GM21717 (cell line): ENCODE measurements around the gene ADARB1.
"Not testable (repeated sequence)": the region's sequence is repeated elsewhere in the genome, so short reads cannot be mapped to it uniquely, and the experiment has no call there.

Source experiments
- ATAC-seq: cut with Tn5 transposase; IDR thresholded peaks from one replicate; pipeline ENCODE4 v1.9.1; 2021; ENCODE audit warnings: mild to moderate bottlenecking, moderate library complexity; ENCODE audit not compliant: unreplicated experiment

The ADARB1 gene

DNA sequence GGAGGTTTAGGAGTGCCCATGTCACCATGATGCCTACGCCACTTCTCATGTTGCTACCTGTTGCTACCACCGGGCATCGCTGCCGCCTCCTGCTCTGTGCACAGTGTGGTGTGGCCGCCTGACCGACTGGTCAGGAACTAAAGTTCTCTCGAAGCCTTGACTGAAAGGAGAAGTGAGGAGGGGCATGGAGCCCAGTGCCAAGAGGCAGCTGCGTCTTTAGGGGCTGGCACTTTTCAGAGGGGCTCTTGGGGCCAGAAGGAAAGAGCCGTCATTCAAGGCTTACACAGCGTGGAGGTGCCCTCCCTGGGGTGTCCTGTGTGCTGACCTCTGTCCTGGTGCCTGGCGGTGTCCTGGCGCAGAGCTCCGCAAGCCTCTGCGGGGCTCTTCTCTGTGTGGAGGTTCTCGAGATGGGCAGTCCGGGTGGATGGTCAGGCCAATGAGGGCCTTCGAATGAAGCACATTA lies 57.2 kb downstream of the ADARB1 start:
- ATAC-seq: no peak

- no peak for ATAC-seq
Observed at GRCh38 chr21:45132841-45133573, 58.6 kb downstream of the ADARB1 start.

DNA sequence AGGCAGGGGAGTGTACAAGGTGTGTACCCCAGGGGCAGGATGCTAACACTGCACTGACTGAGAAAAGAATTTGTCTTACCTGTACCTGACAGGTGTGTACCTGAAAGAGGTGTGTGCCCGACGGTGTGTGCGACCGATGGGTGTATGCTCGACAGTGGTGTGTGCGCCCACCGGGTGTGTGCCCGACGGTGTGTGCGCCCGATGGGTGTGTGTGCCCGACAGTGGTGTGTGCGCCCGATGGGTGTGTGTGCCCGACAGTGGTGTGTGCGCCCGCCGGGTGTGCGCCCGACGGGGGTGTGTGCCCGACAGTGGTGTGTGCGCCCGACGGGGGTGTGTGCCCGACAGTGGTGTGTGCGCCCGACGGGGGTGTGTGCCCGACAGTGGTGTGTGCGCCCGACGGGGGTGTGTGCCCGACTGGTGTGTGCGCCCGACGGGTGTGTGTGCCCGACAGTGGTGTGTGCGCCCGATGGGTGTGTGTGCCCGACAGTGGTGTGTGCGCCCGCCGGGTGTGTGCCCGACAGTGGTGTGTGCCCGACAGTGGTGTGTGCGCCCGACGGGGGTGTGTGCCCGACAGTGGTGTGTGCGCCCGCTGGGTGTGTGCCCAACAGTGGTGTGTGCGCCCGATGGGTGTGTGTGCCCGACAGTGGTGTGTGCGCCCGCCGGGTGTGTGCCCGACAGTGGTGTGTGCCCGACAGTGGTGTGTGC lies 59.3 kb downstream of the ADARB1 start:
- not testable (repeated sequence) for ATAC-seq

GRCh38 chr21:45134279-45135076 lies 60.1 kb downstream of the ADARB1 start:
- no peak for ATAC-seq

DNA sequence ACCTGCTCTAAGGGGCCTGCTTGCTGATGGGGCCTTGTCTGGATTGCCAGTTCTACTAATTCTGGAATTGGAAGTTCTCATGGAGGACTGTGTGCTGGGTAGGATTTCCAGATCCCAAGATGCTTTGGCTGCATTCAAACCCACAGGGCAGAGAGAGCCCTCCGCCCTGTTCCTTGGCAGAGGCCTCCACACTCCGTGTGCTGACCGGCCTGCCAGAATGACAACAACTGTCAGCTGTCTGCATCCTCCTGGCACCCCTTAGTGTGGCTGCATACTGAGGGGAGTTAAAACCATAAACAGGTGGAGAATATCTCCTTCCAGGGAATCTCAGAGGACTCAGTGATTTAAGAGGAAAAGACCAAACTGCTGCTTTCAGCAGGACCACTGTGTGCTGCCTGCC lies 60.7 kb downstream of the ADARB1 start:
- no peak for ATAC-seq

DNA sequence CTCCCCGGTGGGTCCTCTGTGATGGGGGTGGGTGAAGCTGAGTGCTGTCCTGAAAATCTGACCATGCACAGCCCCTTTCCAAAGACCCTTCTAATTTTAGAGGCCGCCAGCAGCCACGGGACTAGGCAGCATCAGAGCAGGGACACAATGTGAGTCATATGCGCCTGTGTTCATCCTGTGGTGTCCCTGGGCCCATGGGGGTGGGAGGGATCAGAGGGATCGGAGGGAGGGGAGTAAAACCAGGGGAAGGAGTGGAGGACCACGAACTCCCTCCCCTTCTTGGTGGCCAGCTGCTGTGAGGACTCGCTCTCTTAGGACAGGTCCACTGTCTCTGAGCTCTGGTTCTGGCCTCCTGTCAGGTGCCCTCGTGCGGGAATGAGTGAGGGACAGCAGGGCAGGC lies 61.5 kb downstream of the ADARB1 start:
- no peak for ATAC-seq

- no peak for ATAC-seq
Observed at GRCh38 chr21:45136500-45136899, 62.1 kb downstream of the ADARB1 start.

DNA sequence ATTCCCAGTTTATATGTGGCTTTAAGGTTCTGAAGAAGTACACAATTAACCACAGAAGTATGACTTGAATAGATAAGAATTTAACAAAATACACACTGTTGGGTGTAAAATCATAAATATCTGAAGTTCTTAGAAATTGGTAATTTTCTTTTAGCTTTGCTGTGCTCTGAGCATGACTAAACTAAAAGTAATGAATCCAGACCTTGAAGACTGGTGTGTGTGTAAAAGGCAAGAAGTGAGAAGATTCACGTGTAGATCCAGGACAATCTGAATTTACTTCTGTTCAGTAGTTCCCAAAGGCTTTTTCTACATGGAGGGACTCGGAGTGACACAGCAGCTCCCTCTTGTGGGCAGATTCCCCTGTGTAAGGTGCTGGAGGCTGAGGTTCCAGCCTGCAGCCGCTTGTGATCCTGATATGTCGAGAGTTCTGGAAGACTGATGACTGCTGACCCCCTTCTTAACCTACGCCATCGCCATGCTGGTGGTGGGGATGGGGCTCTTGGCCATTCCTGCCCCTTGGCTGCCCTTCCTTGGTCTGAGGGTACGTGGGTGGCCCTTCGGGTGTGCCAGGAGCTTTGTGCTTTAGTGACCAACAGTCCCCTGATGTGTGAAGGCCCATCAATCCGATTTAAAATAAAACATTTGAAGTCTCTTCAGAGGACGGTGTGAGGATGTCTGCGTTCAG lies 62.7 kb downstream of the ADARB1 start:
- ATAC-seq: no peak

DNA sequence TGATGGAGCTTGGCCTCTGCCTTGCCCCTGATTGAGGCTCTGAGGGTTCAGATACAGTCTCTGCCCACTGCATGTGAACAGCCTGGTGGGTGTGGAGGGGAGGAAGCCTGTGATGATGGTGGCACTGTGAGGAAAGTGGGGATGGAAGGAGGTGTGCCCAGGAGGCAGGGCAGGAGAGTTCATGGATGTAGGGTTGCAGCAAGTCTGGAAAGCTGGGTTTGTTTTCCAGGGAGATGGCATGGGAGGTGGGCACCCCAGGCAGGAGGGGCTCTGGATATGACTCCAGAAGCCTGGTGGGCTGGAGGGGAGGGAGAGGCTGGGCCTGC lies 63.2 kb downstream of the ADARB1 start:
- no peak for ATAC-seq

DNA sequence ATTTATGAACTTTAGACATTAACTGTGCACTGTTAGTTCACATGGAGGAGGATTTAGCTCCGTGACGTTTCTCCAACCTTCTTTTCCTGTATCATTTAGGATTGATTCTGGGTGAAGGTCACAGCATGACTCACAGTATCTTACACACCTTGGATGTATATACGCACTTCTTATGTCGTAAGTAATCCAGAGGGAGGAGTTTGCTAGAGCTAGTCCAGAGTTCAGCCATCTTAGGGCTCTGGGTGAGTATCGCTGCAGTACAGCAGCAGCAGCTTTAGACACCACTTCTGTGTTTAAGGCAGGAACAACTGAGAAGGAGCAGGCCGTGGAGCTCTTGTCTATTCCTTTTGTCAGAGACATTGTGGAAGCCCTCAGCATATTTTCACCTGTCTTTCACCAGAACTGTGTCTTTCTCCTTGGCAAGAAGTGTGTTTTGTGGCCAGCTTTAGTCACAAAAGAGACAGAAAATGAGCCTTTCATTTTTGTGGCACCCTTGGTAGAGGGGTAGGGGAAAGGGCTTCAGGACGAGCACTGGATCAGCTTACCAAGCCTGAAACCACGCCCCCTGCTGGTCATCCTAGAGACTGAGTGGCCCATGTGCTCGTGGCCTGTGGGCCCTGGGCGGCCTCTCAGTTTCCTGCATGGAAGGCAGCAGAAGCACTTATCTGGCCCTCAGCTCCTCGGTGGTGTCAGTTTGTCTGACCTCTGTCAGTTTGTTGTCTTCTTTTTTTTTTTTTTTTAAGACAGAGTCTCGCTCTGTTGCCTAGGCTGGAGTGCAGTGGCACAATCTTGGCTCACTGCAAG lies 64.0 kb downstream of the ADARB1 start:
- no peak for ATAC-seq

DNA sequence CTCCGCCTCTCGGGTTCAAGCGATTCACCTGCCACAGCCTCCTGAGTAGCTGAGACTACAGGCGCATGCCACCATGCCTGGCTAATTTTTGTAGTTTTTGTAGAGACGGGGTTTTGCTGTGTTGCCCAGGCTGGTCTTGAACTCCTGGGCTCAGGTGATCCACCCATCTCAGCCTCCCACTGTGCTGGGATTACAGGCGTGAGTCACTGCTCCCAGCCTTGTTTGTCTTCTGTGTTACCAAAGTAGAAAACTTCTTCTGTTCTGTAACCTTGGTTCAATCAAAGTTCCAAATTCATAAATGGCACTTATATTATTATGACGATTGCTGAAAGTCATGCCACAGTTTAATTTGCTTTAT lies 64.6 kb downstream of the ADARB1 start:
- not testable (repeated sequence) for ATAC-seq

DNA sequence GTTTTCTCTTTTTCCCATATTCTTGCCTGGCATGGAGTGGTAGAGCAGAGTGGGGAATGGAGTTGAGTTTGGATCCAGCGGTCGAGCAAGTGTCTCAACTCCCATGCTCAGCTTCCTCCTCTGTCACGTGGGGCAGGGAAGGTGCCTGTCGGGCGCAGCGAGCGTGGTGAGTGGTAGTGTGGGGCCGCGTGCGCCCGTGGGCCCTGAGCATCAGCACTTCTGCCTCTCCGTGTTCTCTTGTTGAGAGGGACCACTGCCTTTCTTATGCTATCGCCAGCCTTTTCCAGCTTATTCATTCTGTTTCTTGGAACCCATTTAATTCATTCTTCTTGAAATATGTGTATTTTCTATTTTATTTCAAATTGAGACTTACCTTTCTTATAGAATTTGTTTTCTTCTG lies 65.1 kb downstream of the ADARB1 start:
- no peak for ATAC-seq

GRCh38 chr21:45140346-45140940 lies 66.1 kb downstream of the ADARB1 start:
- no peak for ATAC-seq

DNA sequence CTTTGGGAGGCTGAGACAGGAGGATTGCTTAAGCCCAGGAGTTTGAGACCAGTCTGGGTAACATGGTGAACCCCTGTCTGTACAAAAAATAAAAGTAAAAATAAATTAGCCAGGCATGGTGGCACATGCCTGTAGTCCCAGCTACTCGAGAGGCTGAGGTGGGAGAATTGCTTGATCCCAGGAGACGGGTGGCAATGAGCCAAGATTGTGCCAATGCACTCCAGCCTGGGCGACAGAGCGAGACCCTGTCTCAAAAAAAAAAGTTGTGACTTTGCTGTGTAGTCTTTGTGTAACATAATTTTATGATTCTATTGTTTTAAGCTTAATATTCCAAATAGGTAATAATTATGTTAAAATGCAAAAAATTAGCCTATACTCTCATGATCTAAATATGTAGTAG lies 66.6 kb downstream of the ADARB1 start:
- not testable (repeated sequence) for ATAC-seq

DNA sequence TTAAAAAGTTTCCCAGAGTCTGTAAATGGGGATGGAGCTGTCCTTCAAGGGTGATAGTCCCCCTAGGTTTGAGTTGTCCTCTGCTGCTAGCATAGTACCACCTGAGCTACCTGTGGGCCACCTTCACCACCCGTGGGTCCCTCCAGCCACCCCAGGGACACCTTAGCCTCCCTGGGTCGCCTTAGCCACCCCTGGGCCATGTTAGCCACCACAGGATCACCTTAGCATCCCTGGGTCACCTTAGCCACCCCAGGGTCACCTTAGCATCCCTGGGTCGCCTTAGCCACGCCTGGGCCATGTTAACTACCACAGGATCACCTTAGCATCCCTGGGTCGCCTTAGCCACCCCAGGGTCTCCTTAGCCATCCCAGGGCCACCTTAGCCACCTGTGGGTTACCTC lies 67.1 kb downstream of the ADARB1 start:
- ATAC-seq: no peak

DNA sequence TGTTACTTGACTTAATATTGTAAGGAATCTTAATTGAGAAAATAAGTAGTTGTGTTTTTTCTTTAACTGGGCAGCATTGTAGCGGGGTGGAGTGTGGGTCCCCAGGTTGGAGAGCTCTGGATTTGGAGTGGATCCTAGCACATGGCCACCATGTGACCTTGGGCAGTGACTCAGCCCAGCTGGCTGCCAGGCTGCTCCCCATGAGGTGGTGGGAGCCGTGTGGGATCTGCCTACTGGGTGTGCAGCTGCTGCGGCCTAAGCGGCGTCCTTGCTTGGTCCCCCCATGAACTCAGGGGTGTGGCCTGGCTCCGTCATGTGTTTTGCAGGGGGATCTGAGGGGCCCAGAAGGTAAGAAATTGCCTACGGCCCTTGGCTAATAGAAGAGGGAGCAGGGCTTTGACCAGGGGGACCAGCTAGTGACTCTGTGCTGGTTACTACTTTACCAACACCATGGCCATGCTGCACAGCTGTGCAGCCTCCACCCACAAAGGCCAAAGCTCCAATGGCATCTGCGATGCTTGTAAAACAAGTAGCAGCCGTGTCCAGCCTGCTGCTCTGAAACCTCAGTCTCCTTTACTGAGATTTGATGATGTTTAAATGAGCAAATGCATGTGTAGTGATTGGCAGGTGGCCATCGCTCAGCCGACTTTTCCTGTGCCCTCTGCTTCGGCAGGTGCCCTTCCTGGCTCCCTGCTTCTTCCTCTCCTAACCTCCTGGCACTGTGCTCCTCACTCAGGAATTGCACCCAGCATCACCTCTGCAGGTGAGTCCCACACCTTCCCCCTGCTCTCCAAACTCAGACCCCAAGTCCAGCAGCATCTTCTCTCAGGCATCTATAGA lies 68.3 kb downstream of the ADARB1 start:
- ATAC-seq: no peak

DNA sequence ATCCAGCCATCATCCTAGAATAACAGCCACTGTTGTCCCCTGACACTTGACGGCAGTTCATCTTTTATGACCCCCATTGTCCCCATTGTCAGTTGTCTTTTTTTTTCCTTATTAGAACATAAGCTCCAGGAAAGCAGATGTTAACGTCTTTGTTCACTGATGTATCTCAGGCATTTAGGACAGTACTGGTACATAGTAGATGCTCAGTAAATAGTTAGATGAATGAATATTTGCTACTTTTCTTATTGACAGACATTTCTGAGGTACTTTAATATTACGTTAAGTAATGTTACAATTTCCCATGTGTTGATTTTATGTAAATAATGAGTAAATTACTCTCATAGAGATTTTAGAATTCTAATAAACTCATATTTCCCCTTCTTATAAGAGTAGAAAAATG lies 69.5 kb downstream of the ADARB1 start:
- no peak for ATAC-seq

GRCh38 chr21:45145146-45145545 lies 70.8 kb downstream of the ADARB1 start:
- no peak for ATAC-seq

DNA sequence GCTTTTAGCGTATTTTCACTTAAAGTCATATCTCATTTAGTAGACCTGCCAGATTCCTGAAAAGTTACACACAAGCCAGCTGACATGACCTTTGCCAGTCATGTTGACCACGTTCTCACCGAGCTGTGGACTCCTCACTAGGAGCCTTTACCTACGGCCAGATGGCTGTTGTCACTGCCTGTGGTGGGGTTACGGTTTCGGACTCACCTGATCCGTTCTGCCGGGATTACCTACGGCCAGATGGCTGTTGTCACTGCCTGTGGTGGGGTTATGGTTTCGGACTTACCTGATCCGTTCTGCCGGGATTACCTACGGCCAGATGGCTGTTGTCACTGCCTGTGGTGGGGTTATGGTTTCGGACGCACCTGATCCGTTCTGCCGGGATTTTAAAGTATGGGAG lies 71.5 kb downstream of the ADARB1 start:
- not testable (repeated sequence) for ATAC-seq
